Activated gamma-delta T cell treated with anti-CD3 and anti-CD28 coated beads, Interleukin-2, amount 50 U/mL, for 16 hours (primary cell): ENCODE results near the gene CADM1.

Experiments used
- DNase-seq: peaks from one replicate; pipeline ENCODE4 v3.0.0-alpha.2; 2020; ENCODE audit warnings: low read depth

Gene CADM1

DNA sequence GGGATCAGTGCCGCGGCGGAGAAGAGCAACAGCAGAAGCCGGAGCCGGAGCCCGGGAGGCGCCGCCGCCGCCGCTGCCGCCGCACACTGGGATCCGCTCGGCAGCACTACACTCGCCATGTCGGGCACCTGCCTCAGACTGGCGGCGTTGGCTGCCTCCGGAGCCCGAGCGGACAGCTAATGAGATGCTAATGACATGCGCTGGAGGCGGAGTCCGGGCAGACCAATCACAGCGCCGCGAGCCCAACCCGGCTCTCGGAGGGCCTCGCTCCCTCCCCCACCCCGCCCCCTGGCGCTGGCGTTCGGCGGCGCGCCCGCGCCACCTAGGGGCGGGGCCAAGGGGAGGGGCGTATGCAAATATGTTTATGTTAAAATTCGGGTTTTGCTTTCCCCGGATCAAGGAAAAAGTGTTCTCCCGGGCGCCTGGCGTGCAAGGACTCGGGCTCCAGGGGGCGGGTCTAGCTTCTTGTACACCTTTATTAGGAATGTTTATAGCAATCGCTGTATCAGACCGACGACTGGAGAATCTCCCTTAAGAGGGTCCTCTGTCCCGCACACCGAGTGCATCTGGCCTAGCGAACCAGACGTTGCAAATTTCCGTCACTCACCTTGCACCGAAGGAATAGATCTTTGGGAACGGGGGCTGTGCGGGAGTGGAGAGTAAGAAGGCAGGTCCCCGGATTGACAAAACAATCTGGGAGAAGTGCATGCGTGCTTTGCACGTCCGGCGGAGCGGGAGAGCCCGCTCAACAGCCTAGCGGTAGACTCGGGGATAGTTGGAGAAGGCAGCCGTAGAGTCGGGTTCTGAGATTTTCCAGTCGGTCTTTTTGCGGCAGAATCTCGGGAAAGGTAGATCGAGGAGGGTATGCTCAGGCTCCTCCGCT, at the start of gene CADM1:
Gene CADM1 (minus strand): TSS at position 140 of the 883 bp plus-strand sequence.
- peak; percentile 49 for DNase-seq

DNA sequence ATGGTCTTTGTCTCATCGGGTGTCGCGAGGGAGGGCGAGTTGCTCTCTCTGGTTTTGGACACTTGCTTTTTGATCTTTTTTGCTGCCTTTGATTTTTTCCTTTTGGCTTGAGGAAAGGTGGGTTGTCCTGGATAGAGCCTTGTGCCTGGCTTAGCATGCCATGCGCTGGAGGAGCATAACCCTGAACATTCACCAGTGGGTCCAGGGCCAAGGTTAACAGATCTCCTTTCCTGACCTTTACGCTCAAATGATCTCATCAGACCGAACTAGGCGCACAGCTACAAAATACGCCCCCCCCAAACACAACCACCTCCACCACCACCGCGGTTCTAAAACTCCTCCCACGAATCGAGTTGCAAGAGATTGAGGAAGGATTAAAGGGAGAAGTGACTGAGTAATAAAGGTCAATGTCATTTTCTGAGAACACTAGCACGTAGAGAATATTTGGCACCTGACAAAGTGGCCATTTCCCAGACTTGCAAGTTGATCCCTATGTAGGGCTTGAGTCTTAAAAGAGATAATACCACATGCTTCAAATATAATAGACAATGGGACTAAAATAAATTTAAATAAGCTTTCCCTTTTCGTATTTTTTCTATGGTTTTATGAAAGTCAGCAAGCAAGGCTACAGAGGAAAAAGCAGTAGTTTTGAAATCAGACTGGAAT, 48.7 kb upstream of the CADM1 start:
- no peak for DNase-seq

DNA sequence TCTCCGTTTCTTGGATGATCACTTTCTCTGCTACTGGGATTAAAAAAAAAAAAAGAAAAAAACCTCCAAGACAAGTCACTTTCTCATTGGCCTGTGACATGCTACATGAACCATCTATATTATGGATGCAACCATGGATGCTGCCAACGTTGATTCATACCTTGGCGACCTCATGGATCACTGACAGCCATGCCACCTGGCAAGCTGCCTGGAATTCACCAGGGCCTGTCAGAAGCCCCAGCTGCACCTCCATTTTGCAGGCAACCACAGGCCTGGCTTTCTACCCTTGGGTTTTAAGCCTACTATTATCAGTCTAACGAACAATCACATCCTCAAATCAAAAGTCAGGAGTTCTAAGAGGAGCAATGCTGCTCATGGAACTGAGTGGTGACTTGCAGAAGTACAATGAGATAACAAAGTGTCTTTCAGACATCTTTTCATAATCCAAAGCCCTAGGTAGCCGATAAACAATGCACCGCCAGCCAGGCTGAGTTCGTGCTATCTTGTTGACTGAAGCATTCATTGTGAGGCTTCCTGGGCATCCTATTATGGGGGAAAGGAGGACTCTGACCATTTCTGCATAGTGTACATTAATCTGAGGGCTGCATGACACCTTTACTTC, 48.0 kb upstream of the CADM1 start:
- DNase-seq, result no peak

DNA sequence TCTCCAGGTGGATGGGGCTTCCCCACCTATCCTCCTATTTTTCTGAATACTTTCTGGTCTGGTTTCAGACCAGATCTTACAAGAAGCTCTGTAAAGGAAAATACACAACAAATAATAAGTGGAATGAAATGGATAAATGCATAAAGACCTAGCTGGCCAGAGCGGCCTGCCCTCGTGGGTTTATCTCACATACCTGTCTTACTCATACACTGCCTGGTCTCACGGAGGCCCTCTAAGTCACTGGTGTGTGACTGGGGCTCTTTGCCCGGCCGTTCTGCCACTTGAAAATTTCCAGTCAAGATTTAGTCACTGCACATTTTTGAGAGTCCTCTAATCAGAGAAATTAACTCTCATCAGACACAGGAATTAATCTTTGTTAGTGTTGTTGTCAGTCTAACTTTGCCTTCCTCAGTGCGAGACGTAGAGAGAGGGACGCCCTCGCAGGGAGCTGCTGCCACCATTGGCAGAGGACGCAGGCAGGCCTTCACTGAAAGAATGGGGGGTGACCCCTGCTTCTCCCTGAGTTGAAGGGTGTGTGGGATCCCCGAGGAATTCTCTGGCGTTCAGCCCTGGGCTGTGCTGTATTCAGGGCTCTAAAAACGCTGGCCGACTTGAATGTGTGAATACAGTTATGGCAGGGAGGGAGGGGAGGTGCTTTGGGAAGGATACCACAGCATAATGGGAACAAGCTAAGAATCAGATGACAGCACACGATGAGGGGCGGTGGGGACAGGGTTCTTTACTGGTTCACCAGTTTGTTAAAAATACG, 46.3 kb upstream of the CADM1 start:
- DNase-seq, result no peak

DNA sequence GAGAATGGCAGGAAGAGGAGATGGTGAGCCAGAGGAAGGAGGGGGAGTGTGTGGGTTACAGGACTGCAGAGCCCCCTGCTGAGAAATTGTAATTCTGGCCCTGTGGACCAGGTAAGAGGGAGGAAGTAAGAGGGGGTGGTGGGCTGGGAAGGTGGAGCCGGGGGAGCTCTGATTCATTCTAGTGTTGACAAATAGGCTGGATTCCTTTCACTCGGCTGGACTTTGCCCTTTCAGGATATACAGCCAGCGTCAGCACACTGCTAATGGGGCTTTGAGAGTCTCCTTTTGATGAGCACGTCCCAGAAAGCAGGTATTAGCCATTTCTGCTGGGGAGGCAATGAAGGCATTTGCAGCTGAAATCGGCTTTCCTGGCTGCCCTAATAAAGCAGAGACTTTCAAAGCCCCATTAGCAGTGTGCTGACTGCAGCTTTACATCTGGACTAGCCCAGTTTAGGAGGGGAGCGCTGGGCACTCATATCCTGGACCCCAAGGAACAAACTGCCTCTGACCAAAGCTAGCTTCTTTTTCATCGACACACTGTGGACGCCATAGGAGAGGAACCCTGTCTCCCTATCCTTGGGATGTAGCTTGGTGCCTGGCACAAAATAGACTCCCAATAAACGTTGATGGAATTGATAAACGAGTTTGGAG, 44.8 kb upstream of the CADM1 start:
- DNase-seq, result no peak

DNA sequence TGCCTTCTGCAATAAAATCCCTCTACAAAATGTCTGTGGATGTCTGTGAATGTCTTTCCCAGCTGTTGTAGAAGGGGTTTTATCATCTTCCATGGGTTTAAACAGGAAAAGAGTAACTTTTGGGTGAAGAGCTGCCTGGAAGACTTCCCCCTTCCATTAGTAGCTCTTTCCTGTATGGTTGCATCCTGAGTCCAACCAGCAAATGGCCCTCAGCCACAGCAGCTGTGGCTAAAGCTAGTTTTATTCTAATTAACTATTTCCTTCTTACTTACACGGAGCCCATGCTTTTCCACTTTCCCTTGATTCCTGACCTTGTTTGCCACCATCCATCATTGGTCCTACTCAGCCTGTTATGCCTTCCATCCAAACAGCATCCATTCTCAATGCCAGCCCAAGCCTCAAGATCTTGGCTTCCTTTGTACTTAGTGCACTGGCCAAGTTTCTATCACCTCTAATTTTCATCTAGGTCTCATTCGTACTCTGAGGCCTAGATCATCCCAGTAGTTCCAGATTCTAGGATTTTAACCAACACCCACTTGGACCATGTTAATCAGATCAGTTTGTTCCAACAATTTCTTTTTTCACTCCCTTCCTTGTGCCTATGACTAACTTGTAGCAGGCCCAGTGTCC, 41.5 kb upstream of the CADM1 start:
- DNase-seq, result no peak

DNA sequence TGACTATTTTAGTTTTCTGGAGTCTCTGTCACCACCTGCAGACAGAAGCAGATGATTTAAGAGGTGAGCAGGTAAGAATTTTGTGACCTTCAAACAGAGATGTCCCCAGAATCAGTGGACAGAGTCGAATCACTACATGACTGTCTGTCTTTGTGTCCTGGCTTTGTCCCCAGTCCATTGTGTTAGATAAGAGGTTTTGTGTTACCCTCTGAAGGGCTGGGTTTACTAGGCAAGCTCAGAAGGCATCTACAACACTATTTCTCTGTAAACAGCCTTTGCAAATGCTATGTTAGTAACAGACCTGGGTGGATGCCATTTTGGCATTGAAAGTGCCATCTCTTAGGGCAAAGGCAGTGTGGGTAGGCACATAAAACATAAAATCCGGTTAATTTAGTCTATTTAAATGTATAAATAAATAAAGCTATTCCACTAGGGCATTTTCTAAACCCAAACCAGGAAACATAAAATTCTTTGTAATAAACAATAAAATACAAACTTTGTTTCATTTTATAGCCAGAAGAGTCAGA, 40.3 kb upstream of the CADM1 start:
- DNase-seq, result no peak

DNA sequence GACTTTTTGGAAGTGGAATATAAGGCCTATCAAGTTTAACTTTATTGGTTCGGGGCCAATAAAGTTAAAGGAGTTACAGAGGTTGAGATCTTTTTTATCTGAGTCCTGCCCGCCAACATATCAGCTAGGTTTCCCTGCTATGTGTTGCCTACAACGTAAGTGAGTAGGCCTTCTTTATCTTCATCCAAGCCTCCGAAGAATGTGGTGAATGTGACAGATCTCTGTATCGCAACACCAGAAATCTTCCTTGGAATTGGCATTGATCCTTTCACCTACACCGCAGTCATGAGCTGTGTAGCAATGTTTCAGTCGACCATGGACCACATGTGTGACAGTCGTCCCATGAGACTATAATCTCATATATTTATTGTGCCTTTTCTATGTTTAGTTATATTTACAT, 37.3 kb upstream of the CADM1 start:
- DNase-seq, result no peak

DNA sequence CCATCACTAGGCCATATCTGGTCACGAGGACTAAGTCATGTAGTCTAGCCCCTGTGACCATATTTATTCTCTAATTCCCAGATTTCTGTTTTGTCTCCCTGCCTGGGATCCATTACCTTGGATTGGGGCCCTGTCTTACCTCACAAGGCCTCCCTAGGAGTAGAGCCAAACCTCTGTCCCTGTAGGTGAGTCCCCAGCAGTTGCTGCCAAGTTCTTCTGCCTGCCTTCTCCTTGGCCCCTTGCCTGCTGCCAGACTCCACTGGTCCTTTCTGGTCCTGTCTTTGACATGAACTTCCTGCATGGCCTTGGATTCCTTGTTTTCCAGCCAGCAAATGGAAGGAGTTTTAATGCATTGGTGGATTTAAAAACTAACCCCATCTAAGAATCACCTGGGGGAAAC, 35.6 kb upstream of the CADM1 start:
- DNase-seq, result no peak

DNA sequence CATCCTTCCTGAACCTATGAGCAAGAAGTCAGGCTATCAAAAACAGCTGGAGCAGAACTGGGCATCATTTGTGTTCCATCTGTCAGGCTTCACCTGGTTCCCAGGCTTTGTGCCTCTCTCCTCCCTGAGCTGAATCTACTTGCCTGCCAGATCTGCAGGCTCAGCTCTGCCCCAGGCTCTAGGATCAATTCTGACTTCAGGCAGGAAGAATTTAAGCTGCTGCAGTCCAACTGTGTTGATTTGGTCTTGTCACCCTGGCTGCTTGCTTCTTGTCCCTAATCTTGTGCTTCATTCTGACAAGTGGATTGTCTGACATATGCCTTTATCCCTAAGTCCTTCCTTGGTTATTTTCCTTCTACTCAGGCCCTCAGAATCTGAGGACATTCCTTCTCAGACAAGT, 31.6 kb upstream of the CADM1 start:
- no peak for DNase-seq

DNA sequence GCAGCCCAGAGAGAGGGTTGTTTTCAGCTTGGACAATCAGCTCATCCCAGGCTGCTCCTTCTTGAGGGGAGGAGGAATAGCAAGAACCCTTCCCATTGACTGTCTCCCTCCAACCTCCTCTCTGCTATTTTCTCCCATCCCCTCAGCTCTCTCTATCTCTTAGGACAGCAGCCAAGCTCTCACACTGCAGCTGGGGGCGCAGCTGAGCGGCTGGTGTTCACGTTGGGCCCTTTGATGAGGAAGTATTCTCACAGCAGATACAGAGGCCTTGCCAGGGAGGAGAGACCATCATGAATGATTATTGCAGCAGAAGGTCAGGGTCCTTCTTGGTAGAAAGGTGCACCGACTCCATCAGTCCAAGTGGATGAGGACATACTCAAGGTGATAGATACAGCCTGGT, 26.5 kb upstream of the CADM1 start:
- DNase-seq, result no peak

DNA sequence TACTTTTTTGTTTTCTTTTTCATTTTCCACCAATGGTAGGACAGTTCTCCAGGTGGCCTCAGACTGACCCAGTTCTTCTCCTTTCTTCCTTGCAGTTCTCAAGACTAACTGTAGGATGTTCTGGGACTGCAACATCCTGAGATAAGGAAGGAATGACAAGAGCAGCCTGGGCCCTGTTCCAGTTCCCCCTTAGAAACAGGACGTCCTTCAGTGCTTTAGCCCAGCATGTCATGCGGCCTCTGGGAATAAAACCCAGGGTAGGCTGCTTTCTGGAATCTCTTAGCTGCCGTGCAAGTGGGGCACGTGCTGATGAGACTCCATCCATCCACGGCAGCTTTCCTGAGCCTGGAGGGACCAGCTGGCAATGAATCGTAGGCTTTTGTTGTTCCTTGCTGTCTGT, 24.0 kb upstream of the CADM1 start:
- DNase-seq, result no peak

DNA sequence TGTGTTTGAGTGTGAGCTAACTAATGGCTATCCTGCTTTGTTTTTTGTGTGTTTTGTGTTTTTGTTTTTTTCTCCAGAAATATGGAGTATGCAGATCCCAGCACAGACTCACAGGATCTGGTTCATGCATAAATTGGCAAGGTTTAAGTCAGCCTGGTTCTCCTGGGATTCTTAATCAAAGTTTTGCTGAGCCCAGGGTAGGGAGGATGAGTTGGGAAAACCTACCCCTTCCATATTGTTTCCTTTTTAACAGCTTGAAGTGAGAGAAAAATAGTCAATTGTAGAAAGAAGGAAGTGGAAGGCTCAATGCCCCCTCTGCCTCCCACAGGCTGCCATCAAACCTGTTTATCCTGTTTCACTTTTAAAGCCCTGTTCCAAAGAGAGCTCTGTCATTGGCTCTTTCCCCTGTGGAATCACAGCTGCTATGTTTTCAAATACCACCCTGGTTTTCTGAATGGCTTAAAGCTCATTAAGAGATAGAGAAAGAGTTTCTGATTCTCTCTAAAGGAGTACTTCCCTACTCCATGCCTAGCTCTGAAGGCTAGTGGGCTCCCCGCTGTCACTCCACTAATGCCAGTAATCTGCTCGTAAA, 23.4 kb upstream of the CADM1 start:
- no peak for DNase-seq

DNA sequence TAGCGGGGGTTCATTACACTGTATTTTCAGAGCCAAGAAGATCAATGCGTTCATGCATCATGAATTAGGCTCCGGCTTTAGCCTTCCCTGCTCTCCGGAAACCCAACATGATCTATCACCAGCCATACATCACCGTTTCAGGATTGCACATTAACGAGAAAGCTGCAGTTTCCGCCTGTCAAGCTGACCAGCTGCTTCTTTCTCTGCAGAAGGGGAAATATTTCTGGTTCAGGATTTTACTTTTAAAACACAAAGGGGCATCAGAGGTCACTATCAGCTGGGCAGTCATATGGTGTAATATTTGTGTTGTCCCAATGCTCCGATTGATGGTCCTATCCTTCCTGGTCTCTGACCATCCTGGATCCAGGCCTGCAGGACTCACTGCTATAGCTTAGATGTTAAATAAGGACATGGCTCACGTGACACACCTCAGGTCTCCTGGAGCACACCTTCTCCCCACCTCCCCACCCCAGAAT, 21.4 kb upstream of the CADM1 start:
- DNase-seq, result no peak

DNA sequence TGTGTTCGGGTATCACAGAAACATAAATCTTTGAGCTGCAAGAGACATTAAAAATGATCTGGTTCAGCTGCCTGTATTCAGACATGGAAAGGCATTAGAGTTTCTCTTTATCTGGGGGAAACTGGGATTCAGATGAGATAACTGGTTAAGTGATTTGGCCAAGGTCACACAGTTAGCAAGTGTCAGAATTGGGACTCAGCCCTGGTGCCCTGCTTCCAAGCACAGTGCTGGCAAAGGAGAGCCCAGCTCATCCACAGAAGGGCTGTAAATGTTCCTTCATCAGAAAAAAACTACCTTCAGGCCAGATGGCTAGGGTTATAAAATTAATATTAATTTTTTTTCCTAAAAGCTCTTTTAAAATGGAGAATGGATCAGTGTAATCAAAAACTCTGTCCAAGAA, 20.4 kb upstream of the CADM1 start:
- no peak for DNase-seq

DNA sequence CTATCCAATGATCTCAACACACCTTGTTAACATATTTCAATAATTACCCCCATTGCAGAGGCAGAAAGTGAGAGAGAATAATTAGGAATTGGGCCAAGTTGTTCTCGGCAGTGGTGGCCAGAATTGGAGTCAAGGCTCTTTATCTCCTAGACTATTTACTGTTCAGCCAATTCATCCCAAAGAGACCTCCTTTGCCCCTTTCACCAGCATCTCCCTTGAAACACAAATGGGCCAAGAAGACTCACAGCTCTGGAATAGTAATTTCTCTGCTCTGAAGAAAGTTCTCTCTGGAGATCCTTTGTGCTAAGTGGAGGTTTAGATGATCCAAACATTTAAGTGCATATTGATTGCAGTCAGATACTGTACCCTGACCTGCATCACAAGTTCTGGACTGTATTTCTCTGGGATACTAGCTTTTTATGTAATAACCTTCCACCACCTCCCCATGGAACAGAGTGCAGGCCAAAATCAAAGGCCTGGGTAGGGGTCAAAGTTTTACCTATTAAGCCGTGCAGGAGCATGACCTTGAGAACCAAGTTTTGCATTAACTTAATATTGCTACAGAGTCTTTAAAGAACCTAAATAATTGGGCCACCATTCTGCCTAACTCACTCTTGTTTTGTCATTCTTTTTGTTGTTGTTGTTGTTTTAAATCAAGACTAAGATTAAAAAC, 19.6 kb upstream of the CADM1 start:
- DNase-seq, result no peak

DNA sequence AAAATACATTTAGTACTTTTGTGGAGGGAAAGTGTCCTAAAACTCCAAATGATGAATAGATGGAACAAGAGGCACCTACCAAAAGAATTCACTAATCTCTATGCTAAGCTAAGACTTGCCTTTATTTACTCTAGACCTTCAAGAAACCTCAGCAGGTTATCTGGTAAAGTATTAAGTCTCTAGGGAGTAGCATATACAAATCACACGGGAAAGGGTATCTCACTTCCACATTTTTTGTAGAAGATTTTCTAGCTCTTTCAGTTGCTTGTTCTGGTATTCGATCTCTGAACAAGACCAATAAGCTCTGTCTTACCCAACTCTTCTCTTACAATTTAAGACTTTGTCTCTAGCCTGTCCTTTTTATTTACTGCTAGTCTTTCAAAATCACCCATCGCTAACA, 18.1 kb upstream of the CADM1 start:
- DNase-seq, result no peak

DNA sequence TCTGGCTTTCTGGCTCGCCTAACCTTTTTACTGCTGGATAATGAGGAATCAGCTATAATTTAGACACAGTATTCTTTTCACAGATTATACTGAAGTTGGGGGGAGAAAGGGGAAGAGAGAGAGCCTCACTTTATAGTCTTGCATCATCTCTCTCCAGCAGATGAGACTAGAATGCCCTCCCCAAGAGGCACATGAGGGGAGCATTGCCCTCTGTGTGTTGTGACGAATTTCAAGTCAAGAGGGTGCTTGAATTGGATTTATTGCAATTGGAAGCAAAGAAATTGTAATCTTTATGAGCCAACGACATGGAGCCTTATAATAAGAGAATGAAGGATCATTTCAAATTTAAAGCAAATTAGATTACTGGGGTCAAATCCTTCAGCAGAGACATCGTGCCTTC, 17.6 kb upstream of the CADM1 start:
- DNase-seq, result no peak

DNA sequence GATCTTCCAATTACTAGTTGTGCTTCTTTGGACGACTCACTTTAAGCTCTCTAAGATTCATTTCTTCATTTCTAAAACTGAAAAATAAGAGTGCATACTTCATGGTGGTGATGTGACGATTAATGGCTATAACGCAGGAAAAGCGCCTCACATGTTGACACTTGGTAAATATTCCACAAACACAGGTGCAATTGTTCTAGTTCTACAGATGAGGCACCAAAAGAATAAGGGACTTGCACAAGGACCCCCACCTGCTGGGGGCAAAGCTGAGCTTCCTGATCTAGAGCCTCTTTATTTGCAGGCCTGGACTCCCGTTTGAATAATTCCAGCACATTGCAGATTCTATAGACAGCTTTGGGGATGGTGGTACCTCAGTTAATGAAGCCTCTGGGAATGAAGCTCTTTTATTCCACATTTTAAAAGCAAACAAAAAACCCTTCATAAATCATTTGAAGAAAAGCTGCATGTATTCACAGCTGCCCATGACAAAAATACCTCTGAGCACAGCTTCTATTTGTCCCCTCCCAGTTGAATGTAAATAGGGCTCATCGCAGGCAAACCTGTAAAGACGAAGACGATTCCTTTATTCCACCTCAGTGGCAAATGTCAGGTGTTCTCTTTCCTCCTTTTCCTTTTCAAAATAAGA, 14.9 kb upstream of the CADM1 start:
- DNase-seq, result no peak
